HG02852 (cell line): Measurements from ENCODE around the gene TIMM21.

Source experiments
- ATAC-seq: cut with Tn5 transposase; IDR thresholded peaks from one replicate; pipeline ENCODE4 v1.9.1; 2021; ENCODE audit warnings: mild to moderate bottlenecking, moderate library complexity; ENCODE audit not compliant: unreplicated experiment

Gene TIMM21

DNA sequence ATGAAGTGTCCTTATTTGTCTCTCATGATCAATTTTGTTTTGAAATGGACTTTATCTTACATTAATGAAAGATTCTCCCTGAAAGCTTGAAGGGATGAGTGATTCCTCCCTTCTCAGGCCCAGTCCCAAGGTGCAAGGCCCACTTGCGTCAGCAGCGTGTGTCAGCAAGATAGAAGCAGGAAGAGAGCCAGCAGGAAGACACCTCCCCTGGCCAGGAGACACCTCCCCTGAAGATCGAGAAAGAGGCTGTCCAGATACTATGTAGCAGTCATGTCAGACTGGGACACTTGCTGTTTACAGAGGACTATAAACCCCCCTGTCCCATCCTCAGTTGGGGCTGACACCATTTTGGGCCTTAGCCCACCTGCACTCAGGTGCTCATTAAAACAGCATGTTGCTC, 38.3 kb downstream of the TIMM21 start:
- no peak for ATAC-seq

DNA sequence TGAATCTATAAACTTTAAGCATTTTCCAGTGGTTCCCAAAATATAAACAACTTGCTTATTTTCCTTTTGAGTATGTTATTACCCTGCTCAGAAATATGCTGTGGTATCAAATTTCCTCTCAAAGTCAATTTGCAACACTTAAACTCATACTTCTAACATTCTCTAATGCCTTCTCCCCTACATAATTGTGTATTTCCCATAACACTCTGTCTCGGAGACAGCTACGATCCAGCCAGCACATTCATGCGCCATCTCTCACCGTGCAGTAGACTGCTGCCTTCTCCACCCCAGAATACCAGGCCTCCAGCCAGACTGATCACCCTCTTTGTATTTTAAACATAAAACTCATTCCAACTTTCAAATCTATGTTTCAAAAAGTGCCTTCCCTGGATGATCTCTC, 41.8 kb downstream of the TIMM21 start:
- ATAC-seq, result no peak

GRCh38 chr18:74191577-74191976, 43.3 kb downstream of the TIMM21 start:
- no peak for ATAC-seq

GRCh38 chr18:74194691-74195090, 46.4 kb downstream of the TIMM21 start:
- ATAC-seq, result no peak

GRCh38 chr18:74196220-74197119, 48.1 kb downstream of the TIMM21 start:
- ATAC-seq, result peak; percentile 93

DNA sequence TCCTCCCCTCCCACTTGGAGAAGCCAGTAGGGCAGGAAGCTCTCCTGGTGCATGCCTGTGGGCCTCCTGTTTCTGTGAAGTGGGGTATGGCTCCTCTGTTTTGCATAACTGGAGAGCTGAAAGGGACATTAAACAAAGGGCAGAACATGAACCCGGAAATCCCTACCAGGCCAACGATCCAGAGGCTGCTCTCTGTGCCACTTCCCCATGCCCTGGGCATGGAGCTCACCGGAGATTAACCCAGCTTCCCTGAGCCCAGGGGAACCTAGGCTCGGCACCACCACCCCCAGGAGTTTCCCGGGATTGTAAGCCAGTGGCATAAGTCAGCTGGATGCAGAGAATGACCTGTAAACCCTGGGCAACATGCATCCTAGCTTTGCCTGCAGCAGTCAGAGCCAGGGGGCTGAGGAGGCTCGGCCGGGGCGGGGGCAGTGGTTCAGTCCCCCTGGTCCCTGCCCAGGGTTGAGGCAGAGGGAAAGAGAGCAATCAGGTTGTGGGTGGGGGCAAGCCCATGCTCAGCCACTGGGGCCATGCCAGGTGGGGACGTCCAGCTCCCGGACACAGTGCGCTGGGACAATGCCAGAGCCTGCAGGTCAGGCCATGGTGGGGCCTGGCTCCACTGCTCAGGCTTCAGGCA, 49.5 kb downstream of the TIMM21 start:
- ATAC-seq, result no peak

GRCh38 chr18:74198453-74198852, 50.1 kb downstream of the TIMM21 start:
- ATAC-seq, result no peak

DNA sequence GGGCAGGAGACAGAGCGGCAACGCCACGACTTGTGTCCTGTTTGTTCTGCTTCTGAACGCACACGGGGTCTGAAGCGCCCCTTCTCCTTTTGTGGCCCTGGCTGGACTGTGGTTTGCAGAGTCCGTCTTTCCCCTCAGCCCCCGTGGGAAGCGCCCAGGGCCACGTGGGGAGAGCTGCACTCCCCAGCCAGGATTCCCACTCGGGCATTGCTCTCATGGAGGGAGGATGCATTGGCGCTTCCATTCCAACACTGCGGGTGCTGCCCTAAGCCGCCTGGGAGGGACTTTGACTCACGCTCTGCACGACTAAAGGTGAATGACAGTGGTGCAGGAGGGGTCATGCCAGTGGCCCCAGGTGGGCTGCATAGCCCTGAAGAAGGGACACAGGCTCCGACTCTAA, 52.5 kb downstream of the TIMM21 start:
- no peak for ATAC-seq

DNA sequence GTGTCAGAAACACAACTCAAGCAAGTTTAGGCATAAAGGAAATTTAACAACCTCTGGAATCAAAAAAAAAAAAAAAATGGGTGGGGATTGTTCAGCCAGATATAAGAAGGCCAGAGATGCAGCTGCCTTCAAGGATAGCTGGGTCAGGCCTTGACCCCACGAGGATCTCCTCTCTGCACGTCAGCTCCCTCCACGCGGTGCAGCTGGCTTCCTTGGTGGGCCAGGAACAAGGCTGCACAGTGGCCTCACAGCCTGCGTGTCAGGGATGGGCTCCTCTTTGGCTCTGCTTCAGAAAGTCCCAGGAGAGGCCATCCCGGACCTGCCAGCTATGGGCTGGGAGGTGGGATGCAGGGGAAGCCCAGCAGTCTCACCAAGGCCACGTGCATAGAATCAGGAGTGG, 55.5 kb downstream of the TIMM21 start:
- ATAC-seq, result no peak

GRCh38 chr18:74204526-74205152, 56.3 kb downstream of the TIMM21 start:
- ATAC-seq, result no peak
